PFSK-1 (cell line): Measurements from ENCODE around the gene TAS2R41.

Experiments
- FOXP2 ChIP-seq: optimal IDR thresholded peaks from 2 replicates; pipeline ENCODE3; 2011; ENCODE audit warnings: borderline replicate concordance, control low read depth, inconsistent platforms; ENCODE audit not compliant: insufficient read depth; ENCODE audit errors: extremely low read length, extremely low read depth
- POLR2AphosphoS5 ChIP-seq: IDR thresholded peaks from 2 replicates; pipeline ENCODE4 v1.6.1; 2012; ENCODE audit warnings: low read depth, mild to moderate bottlenecking, control low read depth, low read length, moderate library complexity
- REST ChIP-seq, 2 experiments: IDR thresholded peaks; 2 replicates each; pipeline versions ENCODE4 v1.6.1 to v1.8.0; 2011 to 2012; ENCODE audit warnings: low read depth in 2 of 2, low read length in 2 of 2, control low read depth in 1 of 2, inconsistent platforms in 1 of 2, mild to moderate bottlenecking in 1 of 2, moderate library complexity in 1 of 2; ENCODE audit not compliant: insufficient read depth in 1 of 2
- SIN3A ChIP-seq: IDR thresholded peaks from 2 replicates; pipeline ENCODE4 v1.6.1; 2012; ENCODE audit warnings: mild to moderate bottlenecking, low read length, moderate library complexity, borderline replicate concordance; ENCODE audit not compliant: insufficient read depth
- TAF1 ChIP-seq: IDR thresholded peaks from 2 replicates; pipeline ENCODE4 v1.6.1; 2012; ENCODE audit warnings: low read length, control low read depth, borderline replicate concordance; ENCODE audit not compliant: insufficient read depth

DNA sequence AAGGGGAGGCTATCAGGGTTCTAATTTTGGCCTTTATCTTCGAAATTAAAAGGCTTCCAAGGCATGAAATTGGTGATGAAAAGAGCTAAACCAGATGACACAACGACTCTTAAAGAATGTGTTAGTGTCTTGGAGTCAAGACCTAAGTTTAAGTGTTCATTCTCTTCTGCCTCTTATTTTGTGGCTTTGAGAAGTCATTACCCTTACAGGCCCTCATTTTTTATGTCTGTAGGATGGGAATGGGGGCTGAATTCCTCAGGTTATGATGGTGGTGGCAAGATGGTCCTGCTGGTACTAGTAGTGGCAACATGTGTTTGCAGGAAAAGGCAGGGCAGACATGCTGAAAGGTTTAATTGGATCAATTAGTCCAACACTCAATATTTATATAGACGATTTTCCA, 19.0 kb upstream of the TAS2R41 start:
- no peak for TF ChIP-seq SIN3A
- no peak for TF ChIP-seq POLR2AphosphoS5
- no peak for TF ChIP-seq REST (IDR thresholded peaks at IDR 0.05; ENCODE audit: insufficient read depth in 1 of 2, low read depth in 2 of 2, low read length in 2 of 2)
- no peak for TF ChIP-seq TAF1
- no peak for TF ChIP-seq FOXP2
